IPS-20b (cell line): Measurements from ENCODE around the gene ACTN2.
"Not testable (repeated sequence)": the region's sequence is repeated elsewhere in the genome, so short reads cannot be mapped to it uniquely, and the experiment has no call there.

ENCODE experiments used
- H3K27ac ChIP-seq: one replicate; pipeline ENCODE4 v1.5.1; 2013; ENCODE audit warnings: low read length
- H3K27me3 ChIP-seq: 2 replicates; pipeline ENCODE4 v1.6.1; 2013; ENCODE audit warnings: mild to moderate bottlenecking, low read length, inconsistent platforms; ENCODE audit not compliant: insufficient read depth
- H3K36me3 ChIP-seq: 2 replicates; pipeline ENCODE4 v1.6.1; 2013; ENCODE audit warnings: low read depth, mild to moderate bottlenecking, inconsistent platforms, low read length, moderate library complexity; ENCODE audit not compliant: insufficient read depth
- H3K4me1 ChIP-seq: 2 replicates; pipeline ENCODE4 v1.6.1; 2013; ENCODE audit warnings: mild to moderate bottlenecking, control low read depth, inconsistent platforms, low read length, moderate library complexity; ENCODE audit not compliant: insufficient read depth
- H3K4me3 ChIP-seq: 2 replicates; pipeline ENCODE4 v1.5.1; 2013; ENCODE audit warnings: mild to moderate bottlenecking, low read length, inconsistent platforms
- H3K9ac ChIP-seq: 2 replicates; pipeline ENCODE4 v1.6.1; 2013; ENCODE audit warnings: low read depth, mild to moderate bottlenecking, inconsistent platforms, low read length, moderate library complexity
- H3K9me3 ChIP-seq: 2 replicates; pipeline ENCODE4 v1.6.1; 2013; ENCODE audit warnings: mild to moderate bottlenecking, low read depth, low read length, inconsistent platforms; ENCODE audit not compliant: insufficient read depth

Gene ACTN2

GRCh38 chr1:236685917-236686814 lies at the start of gene ACTN2:
TSS of gene ACTN2 (plus strand) at chr1:236686499. CDS start at chr1:236686674, 175 bp downstream.
- peaks cover 34% of the 10 kb centered on the region for H3K27me3 ChIP-seq
- H3K4me1 ChIP-seq = peaks cover 3% of the 10 kb centered on the region; the same call in 1 of the 2 replicates
- no peak within 1 kb of the TSS for H3K9ac ChIP-seq
- H3K27ac ChIP-seq = no peak within 1 kb of the TSS
- H3K4me3 ChIP-seq = peak within 1 kb of the TSS; percentile 62; the same call in 1 of the 2 replicates
- no peaks in the 10 kb centered on the region for H3K9me3 ChIP-seq
- H3K36me3 ChIP-seq = no peaks in the 10 kb centered on the region

DNA sequence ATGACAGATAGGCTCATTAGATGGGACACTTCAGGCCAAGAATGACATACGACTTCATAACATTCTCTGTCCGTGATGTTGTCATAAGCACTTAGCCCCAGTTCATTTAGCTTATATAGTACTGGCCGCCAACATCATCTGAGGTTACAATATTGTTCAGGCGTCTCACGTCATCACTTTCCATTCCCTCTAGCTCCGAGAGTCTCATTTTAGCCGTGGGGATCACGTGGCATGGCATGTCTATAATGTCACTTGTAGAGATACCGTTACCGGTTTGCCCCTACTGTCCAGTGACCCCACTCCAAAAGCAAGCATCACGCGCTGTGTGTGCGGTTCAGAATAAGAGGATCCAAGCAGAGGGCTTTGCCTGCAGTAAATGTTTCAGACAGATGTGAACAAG lies 47.4 kb upstream of the ACTN2 start:
- Histone ChIP-seq H3K4me1 (no peaks in the 10 kb centered on the region), H3K9ac (no peak overlapping the region), H3K9me3 (no peaks in the 10 kb centered on the region), H3K36me3 (no peaks in the 10 kb centered on the region), H3K4me3 (no peak overlapping the region), H3K27me3 (no peaks in the 10 kb centered on the region), H3K27ac (no peak overlapping the region)

DNA sequence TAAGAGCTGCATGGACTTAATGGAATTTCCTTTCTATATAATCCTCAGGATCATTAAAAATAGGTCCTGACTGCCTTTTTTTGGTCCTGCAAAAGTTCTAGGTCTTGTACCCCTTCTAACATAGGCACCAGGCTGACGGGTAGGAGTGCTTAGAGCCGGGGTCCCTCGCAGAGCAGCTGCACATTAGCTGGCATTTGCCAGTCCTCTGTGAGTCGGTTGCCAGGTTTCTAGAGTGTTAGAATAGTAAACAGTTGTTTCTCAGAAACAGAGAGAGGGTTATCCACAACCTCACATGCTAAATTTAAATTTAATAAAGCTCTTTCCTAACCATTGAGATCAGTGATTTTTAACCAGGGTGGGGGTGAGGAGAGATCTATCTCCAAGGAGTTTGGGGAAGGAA lies 46.6 kb upstream of the ACTN2 start:
- Histone ChIP-seq H3K4me3 (no peak overlapping the region), H3K4me1 (no peaks in the 10 kb centered on the region), H3K9ac (no peak overlapping the region), H3K9me3 (no peaks in the 10 kb centered on the region), H3K27ac (no peak overlapping the region), H3K27me3 (no peaks in the 10 kb centered on the region), H3K36me3 (no peaks in the 10 kb centered on the region)

GRCh38 chr1:236642763-236643162 lies 43.5 kb upstream of the ACTN2 start:
- Histone ChIP-seq H3K4me3 (no peak overlapping the region), H3K27ac (no peak overlapping the region), H3K9me3 (no peaks in the 10 kb centered on the region), H3K4me1 (no peaks in the 10 kb centered on the region), H3K27me3 (no peaks in the 10 kb centered on the region), H3K9ac (no peak overlapping the region), H3K36me3 (no peaks in the 10 kb centered on the region)

- H3K4me3 ChIP-seq = no peak overlapping the region
- no peaks in the 10 kb centered on the region for H3K36me3 ChIP-seq
- no peaks in the 10 kb centered on the region for H3K4me1 ChIP-seq
- H3K27me3 ChIP-seq = no peaks in the 10 kb centered on the region
- H3K9ac ChIP-seq = no peak overlapping the region
- H3K9me3 ChIP-seq = no peaks in the 10 kb centered on the region
- no peak overlapping the region for H3K27ac ChIP-seq
Observed at GRCh38 chr1:236645016-236645680, 41.2 kb upstream of the ACTN2 start.

- Histone ChIP-seq H3K4me3 (no peak overlapping the region), H3K27me3 (no peaks in the 10 kb centered on the region), H3K9me3 (no peaks in the 10 kb centered on the region), H3K4me1 (no peaks in the 10 kb centered on the region), H3K36me3 (no peaks in the 10 kb centered on the region), H3K27ac (no peak overlapping the region), H3K9ac (no peak overlapping the region)
Observed at GRCh38 chr1:236654511-236654910, 31.8 kb upstream of the ACTN2 start.

- Histone ChIP-seq H3K9ac (no peak overlapping the region), H3K4me3 (no peak overlapping the region), H3K9me3 (no peaks in the 10 kb centered on the region)
Observed at GRCh38 chr1:236654957-236655356, 31.3 kb upstream of the ACTN2 start.

DNA sequence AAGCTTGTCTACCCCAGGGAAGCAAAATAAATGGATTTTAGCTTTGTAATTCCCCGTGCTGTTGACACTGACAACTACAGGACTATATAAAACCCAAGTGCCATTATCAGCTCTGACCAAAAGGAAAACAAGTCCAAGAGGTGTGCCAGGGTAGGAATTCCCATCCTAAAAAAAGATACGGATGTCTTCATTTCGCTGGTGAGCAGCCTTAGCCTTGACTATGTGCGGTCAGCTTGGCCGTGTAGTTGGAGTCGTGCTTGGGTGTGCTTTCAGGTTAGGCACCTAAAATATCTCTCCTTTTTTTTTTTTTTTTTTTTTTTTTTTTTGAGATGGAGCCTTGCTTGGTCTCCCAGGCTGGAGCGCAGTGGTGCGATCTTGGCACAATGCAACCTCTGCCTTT lies 28.9 kb upstream of the ACTN2 start:
- H3K27me3 ChIP-seq = no peaks in the 10 kb centered on the region
- H3K4me3 ChIP-seq = no peak overlapping the region
- H3K9ac ChIP-seq = no peak overlapping the region
- no peak overlapping the region for H3K27ac ChIP-seq
- no peaks in the 10 kb centered on the region for H3K9me3 ChIP-seq
- no peaks in the 10 kb centered on the region; the same call in 1 of the 2 replicates for H3K4me1 ChIP-seq
- no peaks in the 10 kb centered on the region for H3K36me3 ChIP-seq

More at GRCh38 chr1:236654957-236655356, 31.3 kb upstream of the ACTN2 start:
- Histone ChIP-seq H3K4me1 (no peaks in the 10 kb centered on the region; the same call in 1 of the 2 replicates), H3K27ac (no peak overlapping the region), H3K27me3 (no peaks in the 10 kb centered on the region), H3K36me3 (no peaks in the 10 kb centered on the region)

- no peaks in the 10 kb centered on the region for H3K36me3 ChIP-seq
Observed at GRCh38 chr1:236659792-236660587, 26.3 kb upstream of the ACTN2 start.

DNA sequence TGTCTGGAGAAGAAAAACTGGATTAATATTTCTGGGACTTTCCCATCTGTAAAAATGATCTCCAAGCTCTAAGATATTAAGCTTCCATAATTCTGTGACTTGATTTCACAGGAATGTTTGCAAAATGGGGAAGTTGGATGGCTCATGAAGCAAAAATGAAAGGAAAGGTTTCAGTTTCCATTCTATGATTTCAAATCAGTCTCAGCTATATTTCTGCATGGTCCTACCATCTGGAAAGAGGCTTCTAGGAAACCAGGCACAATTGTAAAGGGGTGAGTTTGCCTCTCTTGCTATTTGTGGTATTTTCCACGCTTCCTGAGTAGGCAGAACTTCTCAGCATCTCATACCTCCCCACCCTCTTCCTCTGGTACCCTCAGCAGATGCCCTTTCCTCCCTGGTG lies 22.4 kb upstream of the ACTN2 start:
- H3K9ac ChIP-seq = no peak overlapping the region
- H3K36me3 ChIP-seq = no peaks in the 10 kb centered on the region
- H3K4me1 ChIP-seq = no peaks in the 10 kb centered on the region; the same call in 1 of the 2 replicates
- no peaks in the 10 kb centered on the region for H3K27me3 ChIP-seq
- no peaks in the 10 kb centered on the region for H3K9me3 ChIP-seq
- H3K27ac ChIP-seq = no peak overlapping the region
- no peak overlapping the region for H3K4me3 ChIP-seq

More at GRCh38 chr1:236659792-236660587, 26.3 kb upstream of the ACTN2 start:
- no peaks in the 10 kb centered on the region; the same call in 1 of the 2 replicates for H3K4me1 ChIP-seq
- H3K9me3 ChIP-seq = no peaks in the 10 kb centered on the region
- no peak overlapping the region for H3K27ac ChIP-seq
- no peaks in the 10 kb centered on the region for H3K27me3 ChIP-seq
- no peak overlapping the region for H3K4me3 ChIP-seq
- H3K9ac ChIP-seq = no peak overlapping the region

- H3K9me3 ChIP-seq, H3K4me3 ChIP-seq, H3K27me3 ChIP-seq: not testable (repeated sequence)
Observed at GRCh38 chr1:236668909-236669308, 17.4 kb upstream of the ACTN2 start.

More at GRCh38 chr1:236668909-236669308, 17.4 kb upstream of the ACTN2 start:
- not testable (repeated sequence) for H3K27ac ChIP-seq, H3K9ac ChIP-seq, H3K36me3 ChIP-seq, H3K4me1 ChIP-seq
